K562 (cell line): ENCODE measurements around the gene FNBP1. TPM values are rescaled to one million over a fixed set of nuclear protein-coding genes. Genes with fewer than 3 reads are reported as not detected.
A peak's percentile ranks its signal among the peaks of the same experiment; 100 is the strongest.

Source experiments
- ATAC-seq: fragments of 200-7000 bp; cut with Tn5 transposase; 3 replicates; pipeline ENCODE4 v1.9.1; 2020; ENCODE audit warnings: moderate library complexity
- BruUV-seq: library from RNA; stranded (reverse); fragments of 400-500 nt; replicated peaks from 2 replicates; lab custom pipeline; 2021; lab: Mats Ljungman, UMichigan
- CTCF ChIA-PET: fragments of 300-600 bp; formaldehyde crosslinking; extraction: SDS; loops from one replicate; lab custom pipeline; 2021; ENCODE audit warnings: low intra/inter-chr PET ratio; lab: Yijun Ruan, JAX
- POLR2A ChIA-PET: fragments of 300-600, 350-650 bp; sonication (Branson Sonifier 250); formaldehyde crosslinking; extraction: SDS; loops from one replicate; lab custom pipeline; 2021; ENCODE audit warnings: antibody characterized with exemption, inconsistent platforms; lab: Yijun Ruan, JAX
- DNase-seq, 4 experiments: peaks; one replicate each; pipeline versions ENCODE4 v3.0.0 to v3.0.0-alpha.2; 2011 to 2018; ENCODE audit warnings: low spot score in 3 of 4, mixed read lengths in 3 of 4; ENCODE audit errors: extremely low read depth in 1 of 4
- FAIRE-seq: peaks from 2 replicates; lab custom pipeline; 2011; peaks lifted over from hg19 to GRCh38; lab: Jason Lieb, UNC
- H2AFZ ChIP-seq: 2 replicates; pipeline ENCODE4 v1.6.0; 2011; ENCODE audit warnings: low read depth, low read length, control low read depth, inconsistent platforms
- H3K27ac ChIP-seq: fragments of 200-600 bp; 3 replicates; pipeline ENCODE4 v1.8.0; 2011; ENCODE audit warnings: low read depth, mild to moderate bottlenecking, control low read depth, inconsistent platforms, low read length, moderate library complexity, mixed read lengths; ENCODE audit errors: extremely low read depth
- H3K27me3 ChIP-seq, 2 experiments: fragments of 300-600 bp in 1 of 2; 2 replicates in 1 of 2; 3 replicates in 1 of 2; pipeline versions ENCODE4 v1.6.0 to v1.8.0; 2011; ENCODE audit warnings: inconsistent platforms in 2 of 2, low read length in 2 of 2, mild to moderate bottlenecking in 1 of 2, mixed read lengths in 1 of 2, moderate library complexity in 1 of 2; ENCODE audit not compliant: control insufficient read depth in 2 of 2, insufficient read depth in 2 of 2
- H3K36me3 ChIP-seq: fragments of 300-600 bp; 3 replicates; pipeline ENCODE4 v1.8.0; 2011; ENCODE audit warnings: mild to moderate bottlenecking, low read length, inconsistent platforms; ENCODE audit not compliant: control insufficient read depth, insufficient read depth
- H3K4me1 ChIP-seq, 2 experiments: fragments of 200-600 bp in 1 of 2; replicated peaks in 1 of 2; 2 replicates in 1 of 2; 3 replicates in 1 of 2; pipeline versions ENCODE4 v1.5.1 to v1.8.0; 2011; ENCODE audit warnings: inconsistent platforms in 2 of 2, low read length in 2 of 2, mild to moderate bottlenecking in 1 of 2, mixed read lengths in 1 of 2, moderate library complexity in 1 of 2; ENCODE audit not compliant: control insufficient read depth in 2 of 2, insufficient read depth in 2 of 2
- H3K4me2 ChIP-seq: 2 replicates; pipeline ENCODE4 v1.6.1; 2011; ENCODE audit warnings: low read length, control low read depth, inconsistent platforms, mixed read lengths; ENCODE audit not compliant: insufficient read depth
- H3K4me3 ChIP-seq: fragments of 200-600 bp; sonication (generic), shearing (Covaris generic); 2 replicates; pipeline ENCODE4 v1.5.1; 2016; ENCODE audit warnings: control low read depth, inconsistent platforms
- H3K79me2 ChIP-seq: fragments of 200-600 bp; 3 replicates; pipeline ENCODE4 v1.8.0; 2011; ENCODE audit warnings: low read length, inconsistent platforms; ENCODE audit not compliant: control insufficient read depth, insufficient read depth
- H3K9ac ChIP-seq, 2 experiments: 2 replicates each; pipeline versions ENCODE4 v1.6.0 to v1.6.1; 2011; ENCODE audit warnings: low read depth in 2 of 2, low read length in 2 of 2, control low read depth in 1 of 2, inconsistent platforms in 1 of 2, mild to moderate bottlenecking in 1 of 2, mixed read lengths in 1 of 2; ENCODE audit not compliant: insufficient read depth in 1 of 2
- H3K9me1 ChIP-seq: one replicate; pipeline ENCODE4 v1.6.0; 2011; ENCODE audit warnings: inconsistent platforms, mild to moderate bottlenecking, low read length, moderate library complexity; ENCODE audit not compliant: control insufficient read depth, insufficient read depth
- H3K9me3 ChIP-seq: replicated peaks from 2 replicates; pipeline ENCODE4 v1.5.1; 2011; ENCODE audit warnings: low read depth, low read length, inconsistent platforms; ENCODE audit not compliant: control insufficient read depth, insufficient read depth
- H4K20me1 ChIP-seq: replicated peaks from 2 replicates; pipeline ENCODE4 v1.6.1; 2011; ENCODE audit warnings: low read length, inconsistent platforms, mixed read lengths; ENCODE audit not compliant: control insufficient read depth, insufficient read depth
- BACH1 ChIP-seq: fragments of 200-800 bp; sonication (Bioruptor generic); IDR thresholded peaks from 2 replicates; pipeline ENCODE4 v1.6.1; 2016; ENCODE audit warnings: missing genetic modification characterization, missing compliant biosample characterization
- CBFA2T2 ChIP-seq: fragments of 450-650 bp; conservative IDR thresholded peaks from 2 replicates; pipeline ENCODE4 v1.6.1; 2017; ENCODE audit warnings: mild to moderate bottlenecking
- HDAC2 ChIP-seq: fragments of 450-650 bp; IDR thresholded peaks from 2 replicates; pipeline ENCODE4 v1.6.1; 2016; ENCODE audit warnings: mild to moderate bottlenecking
- HNRNPUL1 ChIP-seq: fragments of 200-400 bp; formaldehyde crosslinking; IDR thresholded peaks from 2 replicates; pipeline ENCODE4 v1.6.1; 2017; ENCODE audit warnings: low read length
- JUN ChIP-seq, 2 experiments: sonication (generic) in 1 of 2; formaldehyde crosslinking in 1 of 2; IDR thresholded peaks; 2 replicates each; pipeline versions ENCODE4 v1.6.1 to v1.8.0; 2012 to 2022; ENCODE audit warnings: borderline replicate concordance in 2 of 2, mild to moderate bottlenecking in 2 of 2, improper control_type of control experiment in 1 of 2, low read depth in 1 of 2, low read length in 1 of 2, missing genetic modification reagents in 1 of 2
- NCOA6 ChIP-seq: fragments of 450-650 bp; IDR thresholded peaks from 2 replicates; pipeline ENCODE4 v1.6.1; 2017; ENCODE audit warnings: mild to moderate bottlenecking
- NR2C1 ChIP-seq, 2 experiments: fragments of 450-650 bp; IDR thresholded peaks; 2 replicates each; pipeline ENCODE4 v1.6.1; 2017; ENCODE audit warnings: mild to moderate bottlenecking in 2 of 2, antibody characterized with exemption in 1 of 2, inconsistent platforms in 1 of 2, missing compliant biosample characterization in 1 of 2, missing genetic modification characterization in 1 of 2
- POLR2G ChIP-seq: fragments of 200-400 bp; formaldehyde crosslinking; IDR thresholded peaks from 2 replicates; pipeline ENCODE4 v1.6.1; 2017; ENCODE audit warnings: low read depth, mild to moderate bottlenecking, antibody characterized with exemption, low read length, moderate library complexity
- RAD21 ChIP-seq, 2 experiments: fragments of 250-450 bp in 1 of 2; fragments of 450-650 bp in 1 of 2; sonication (Bioruptor Pico) in 1 of 2; formaldehyde crosslinking in 1 of 2; IDR thresholded peaks in 1 of 2; conservative IDR thresholded peaks in 1 of 2; 2 replicates each; pipeline versions ENCODE4 v1.4.0 to v1.8.0; 2020 to 2022; ENCODE audit warnings: mild to moderate bottlenecking in 2 of 2, moderate library complexity in 1 of 2
- SNRNP70 ChIP-seq: fragments of 200-400 bp; formaldehyde crosslinking; optimal IDR thresholded peaks from 2 replicates; pipeline ENCODE3; 2017; ENCODE audit warnings: low read depth, low read length
- U2AF2 ChIP-seq: fragments of 200-400 bp; formaldehyde crosslinking; optimal IDR thresholded peaks from 2 replicates; pipeline ENCODE3; 2017; ENCODE audit warnings: low read depth, mild to moderate bottlenecking, low read length
- ZNF175 ChIP-seq: fragments of 200-800 bp; sonication (Bioruptor generic); IDR thresholded peaks from 2 replicates; pipeline ENCODE4 v1.6.1; 2016; ENCODE audit warnings: low read depth, mild to moderate bottlenecking, missing genetic modification characterization, missing compliant biosample characterization
- ZNF551 ChIP-seq: fragments of 250-450 bp; sonication (Bioruptor Pico); IDR thresholded peaks from 2 replicates; pipeline ENCODE4 v1.5.0; 2021; ENCODE audit warnings: mild to moderate bottlenecking, moderate library complexity
- ZSCAN29 ChIP-seq: fragments of 450-650 bp; IDR thresholded peaks from 2 replicates; pipeline ENCODE4 v1.6.1; 2017
- WGBS: fragments of 100-300 bp; shearing (Covaris generic); methylation state at CpG from one replicate; pipeline ENCODE4 v1.1.6; 2016; ENCODE audit warnings: low coverage, mixed read lengths; ENCODE audit not compliant: insufficient coverage; ENCODE audit errors: missing lambda C conversion rate; 5-methylcytosine and 5-hydroxymethylcytosine counted together
- in situ Hi-C: fragments of 300-500 bp; cut with MboI; formaldehyde crosslinking; loops from 4 replicates; pipeline ENCODE4 v1.15.0; 2018; ENCODE audit warnings: inconsistent platforms, mixed read lengths
- intact Hi-C: fragments of 100-400 bp; cut with micrococcal nuclease; formaldehyde crosslinking; loops from 2 replicates; pipeline ENCODE4 v1.14.2; 2022
- polyA plus RNA-seq, 8 experiments: library from polyadenylated mRNA; depleted of rRNA in 4 of 8; stranded (reverse) in 5 of 8; unstranded in 3 of 8; fragments of >200 nt; fragmentation: Nextera tagmentation in 2 of 8; fragmentation: Illumina TruSeq in 1 of 8; extraction: Ambion mirVana in 2 of 8; extraction: Trizol in 1 of 8; gene quantifications; 2 replicates each; pipeline versions ENCODE4 v1.2.1 to v1.2.3, GENCODE V29; 2011 to 2014; ENCODE audit warnings: inconsistent platforms in 1 of 8, missing spikeins in 1 of 8
- total RNA-seq, 7 experiments: library from RNA; depleted of rRNA in 6 of 7; stranded (reverse); fragments of >200 nt in 6 of 7; fragmentation: Illumina TruSeq in 2 of 7; extraction: Trizol in 2 of 7; gene quantifications; 2 replicates each; pipeline versions ENCODE4 v1.2.1 to v1.2.3, GENCODE V29; 2011 to 2021; ENCODE audit warnings: low replicate concordance in 1 of 7
- TF ChIP-seq, protein P1 (sequence below): fragments of 450-650 bp; formaldehyde crosslinking; conservative IDR thresholded peaks from 2 replicates; pipeline ENCODE4 v1.4.0; 2022; ENCODE audit warnings: mild to moderate bottlenecking, missing genetic modification characterization
- TF ChIP-seq, protein P2 (sequence below), 2 experiments: IDR thresholded peaks; 2 replicates each; pipeline ENCODE4 v1.6.1; 2011; ENCODE audit warnings: borderline replicate concordance in 1 of 2, control low read depth in 1 of 2, low read depth in 1 of 2, low read length in 1 of 2, mild to moderate bottlenecking in 1 of 2, mixed read lengths in 1 of 2, moderate library complexity in 1 of 2; ENCODE audit not compliant: insufficient read depth in 1 of 2, insufficient read length in 1 of 2, poor library complexity in 1 of 2, severe bottlenecking in 1 of 2; ENCODE audit errors: extremely low read depth in 1 of 2

The FNBP1 gene
- total and polyA plus RNA-seq, 9 of the 15 experiments (the other 6 are each of a cell fraction or from before 2014, with no cell fraction given) = 1.8 to 14.9 (median 7.6) TPM

DNA sequence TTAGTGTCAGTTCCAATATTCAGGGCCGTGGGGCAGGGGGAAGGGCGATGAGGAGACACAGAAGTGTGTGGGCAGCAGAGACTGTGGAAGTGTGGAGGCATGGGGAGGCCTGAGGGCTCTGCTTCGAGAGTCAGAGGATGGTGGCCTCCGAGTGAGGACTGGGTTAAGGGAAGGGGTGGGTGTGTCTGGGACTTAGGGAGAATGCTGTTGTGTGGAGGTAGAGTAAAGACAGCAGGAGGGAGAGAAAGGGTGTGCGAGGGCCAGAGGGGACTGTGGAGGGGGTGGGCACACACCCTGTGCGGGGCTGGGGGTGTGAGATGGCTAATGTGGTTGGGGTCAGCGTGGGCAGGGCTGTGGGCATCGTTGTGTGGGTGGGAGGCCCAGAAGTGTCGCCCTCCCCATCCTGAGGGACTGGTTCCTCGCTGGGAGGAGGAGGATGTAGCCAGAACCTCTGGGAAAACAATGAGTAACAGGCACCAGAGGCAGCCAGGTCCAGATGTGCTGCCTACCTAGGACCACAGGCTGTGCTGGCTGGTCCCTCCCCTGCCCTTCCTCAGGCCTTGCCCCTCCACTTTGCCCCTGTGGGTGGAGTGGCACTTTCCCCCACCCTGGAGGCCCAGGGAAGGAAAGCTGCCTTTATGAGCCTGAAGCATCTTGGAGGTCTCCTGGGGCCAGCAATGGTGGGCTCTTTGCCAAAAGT lies 203.5 kb downstream of the FNBP1 start (continued):
- TF ChIP-seq HNRNPUL1 (no peak), POLR2G (peak; percentile 44; the same call in 1 of the 2 replicates), ZSCAN29 (no peak), SNRNP70 (no peak), CBFA2T2 (no peak)
- TF ChIP-seq, all 486 proteins: peak for 10

DNA sequence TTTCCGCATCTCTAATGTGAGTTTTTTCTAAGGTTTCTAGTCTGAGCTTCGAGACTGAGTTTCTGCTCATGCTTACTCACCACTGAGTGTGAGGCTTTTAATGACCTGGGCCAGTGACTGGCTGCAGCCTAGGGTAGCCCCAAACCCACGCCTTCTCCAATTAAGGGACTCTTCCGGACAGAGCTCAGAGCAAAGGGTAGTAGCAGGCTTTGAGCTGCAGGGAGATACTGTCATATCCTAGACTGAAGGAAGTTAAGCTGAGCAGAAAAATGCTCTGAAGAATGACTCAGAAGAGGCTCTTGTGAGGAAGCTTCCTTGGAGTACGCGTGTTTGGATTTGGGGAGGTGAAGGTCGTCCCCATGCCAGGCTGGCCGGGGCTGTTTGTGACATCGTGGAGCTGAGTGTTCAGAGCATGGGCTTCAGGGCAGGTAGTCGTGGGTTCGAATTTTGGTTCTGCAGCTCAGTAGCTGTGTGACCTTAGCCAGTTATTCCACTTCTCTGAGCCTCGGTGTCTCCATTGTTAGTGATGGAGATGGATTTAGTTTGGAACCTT lies 204.2 kb downstream of the FNBP1 start:
- peaks cover 79% of the 10 kb centered on the region for H3K79me2 ChIP-seq
- H4K20me1 ChIP-seq = no peaks in the 10 kb centered on the region
- WGBS = 31% methylated on average over 12 of the region's 12 CpGs
- H3K9me3 ChIP-seq = no peaks in the 10 kb centered on the region
- peaks cover 6% of the 10 kb centered on the region for H3K9me1 ChIP-seq
- H3K27ac ChIP-seq = peak overlapping the region; percentile 69
- ATAC-seq = peak; percentile 58
- CTCF ChIA-PET = no interaction called here
- peak; percentile 88 for FAIRE-seq
- no TSS peak for BruUV-seq
- POLR2A ChIA-PET = interaction anchor here (0.8 to 5.5 kb wide), 11 partner anchors 9 to 54 kb away, joined by 3 to 39 read pairs (median 5); no protein-coding TSS in a partner anchor
- H3K9ac ChIP-seq = peak overlapping the region; percentile 53 to 73
- peaks cover 42% of the 10 kb centered on the region for H3K36me3 ChIP-seq
- H3K4me1 ChIP-seq = peaks cover 42 to 45% of the 10 kb centered on the region in 2 experiments
- H2AFZ ChIP-seq = 0 out of 2 replicates have a peak overlapping the region, but pooled peaks have one; percentile 6
- peak overlapping the region; percentile 56 for H3K4me2 ChIP-seq
- no peaks in the 10 kb centered on the region for H3K27me3 ChIP-seq
- in situ Hi-C loops (no loop called here), intact Hi-C loops (no loop called here)
- no peak overlapping the region; the same call in 1 of the 2 replicates for H3K4me3 ChIP-seq
- DNase-seq = peak in 2 of 4 experiments; percentile 82 to 89
- TF ChIP-seq U2AF2 = no peak
- TF ChIP-seq, protein P1, sequence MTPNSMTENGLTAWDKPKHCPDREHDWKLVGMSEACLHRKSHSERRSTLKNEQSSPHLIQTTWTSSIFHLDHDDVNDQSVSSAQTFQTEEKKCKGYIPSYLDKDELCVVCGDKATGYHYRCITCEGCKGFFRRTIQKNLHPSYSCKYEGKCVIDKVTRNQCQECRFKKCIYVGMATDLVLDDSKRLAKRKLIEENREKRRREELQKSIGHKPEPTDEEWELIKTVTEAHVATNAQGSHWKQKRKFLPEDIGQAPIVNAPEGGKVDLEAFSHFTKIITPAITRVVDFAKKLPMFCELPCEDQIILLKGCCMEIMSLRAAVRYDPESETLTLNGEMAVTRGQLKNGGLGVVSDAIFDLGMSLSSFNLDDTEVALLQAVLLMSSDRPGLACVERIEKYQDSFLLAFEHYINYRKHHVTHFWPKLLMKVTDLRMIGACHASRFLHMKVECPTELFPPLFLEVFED (CRISPR knock-in tag) = 0 out of 2 replicates have a peak, but pooled peaks have one; percentile 4
- no peak for TF ChIP-seq NR2C1 (IDR thresholded peaks at IDR 0.05)
- TF ChIP-seq NR2C1 (tag; IDR thresholded peaks at IDR 0.05) = peak; percentile 23
- peak; percentile 82; the same call in 1 of the 2 replicates for TF ChIP-seq BACH1 (tag)
- peak; percentile 69; the same call in 1 of the 2 replicates for TF ChIP-seq ZNF175 (CRISPR knock-in tag)
- no peak for TF ChIP-seq NCOA6
- TF ChIP-seq HDAC2 = 0 out of 2 replicates have a peak, but pooled peaks have one; percentile 38
- TF ChIP-seq JUN (IDR thresholded peaks at IDR 0.05; ENCODE audit: borderline replicate concordance, low read depth, low read length) = peak; percentile 65; the same call in 1 of the 2 replicates
- TF ChIP-seq JUN (CRISPR knock-in tag; IDR thresholded peaks at IDR 0.05; ENCODE audit: borderline replicate concordance) = no peak
- TF ChIP-seq, protein P2, sequence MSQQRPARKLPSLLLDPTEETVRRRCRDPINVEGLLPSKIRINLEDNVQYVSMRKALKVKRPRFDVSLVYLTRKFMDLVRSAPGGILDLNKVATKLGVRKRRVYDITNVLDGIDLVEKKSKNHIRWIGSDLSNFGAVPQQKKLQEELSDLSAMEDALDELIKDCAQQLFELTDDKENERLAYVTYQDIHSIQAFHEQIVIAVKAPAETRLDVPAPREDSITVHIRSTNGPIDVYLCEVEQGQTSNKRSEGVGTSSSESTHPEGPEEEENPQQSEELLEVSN (IDR thresholded peaks at IDR 0.05; ENCODE audit: borderline replicate concordance in 1 of 2, extremely low read depth in 1 of 2, insufficient read depth in 1 of 2, insufficient read length in 1 of 2, low read depth in 1 of 2, low read length in 1 of 2, poor library complexity in 1 of 2, severe bottlenecking in 1 of 2) = peak in 1 of 2 experiments; percentile 74
- TF ChIP-seq ZNF551 (CRISPR knock-in tag) = no peak
- peak in 1 of 2 experiments; percentile 36; a peak in 3 of 4 replicates for TF ChIP-seq RAD21 (CRISPR knock-in tag; conservative IDR thresholded peaks at IDR 0.05 in 1 of 2, IDR thresholded peaks at IDR 0.05 in 1 of 2)
